Measurements from ENCODE around the gene PPL. TPM values are rescaled to one million over a fixed set of nuclear protein-coding genes. Genes with fewer than 3 reads are reported as not detected.

The PPL gene
- total RNA-seq, 1 experiment from 2014 or later: 28.5 TPM

DNA sequence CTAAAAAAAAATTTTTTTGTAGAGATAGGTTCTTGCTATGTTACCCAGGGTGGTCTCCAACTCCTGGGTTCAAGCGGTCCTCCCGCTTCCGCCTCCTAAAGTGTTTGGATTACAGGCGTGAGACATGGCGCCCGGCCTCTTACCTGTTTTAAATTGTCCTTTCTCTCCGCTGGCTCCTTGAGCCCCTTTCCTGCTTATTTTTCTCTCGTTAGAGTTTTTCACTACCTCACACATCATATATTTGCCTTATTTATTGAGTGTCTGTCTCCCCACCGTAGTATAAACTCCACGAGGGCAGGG is 20.4 kb upstream of the PPL start:
- peaks cover 16% of the 10 kb centered on the region for H3K4me1 Mint-ChIP-seq
- H3K36me3 Mint-ChIP-seq: no peaks in the 10 kb centered on the region
- H3K9me3 Mint-ChIP-seq: no peaks in the 10 kb centered on the region
- ChIA-PET CTCF (interaction anchor here (0.7 to 6.0 kb wide), 18 partner anchors 9 to 263 kb away, joined by 3 to 46 read pairs (median 5); partner anchors contain the start of genes ANKS3, DNAAF8 and PPL), POLR2A (interaction anchor here (0.7 to 1.3 kb wide), 6 partner anchors 9 to 223 kb away, joined by 3 to 6 read pairs (median 4); partner anchors contain the start of gene DNAAF8)
- peaks cover 13% of the 10 kb centered on the region for H3K27me3 Mint-ChIP-seq (ENCODE audit: low read depth)
- peak overlapping the region; percentile 89 for H3K4me3 Mint-ChIP-seq
- no peak for DNase-seq (ENCODE audit: low spot score)
- ATAC-seq: no peak
- no peak for TF ChIP-seq ZNF671 (CRISPR knock-in tag; IDR thresholded peaks at IDR 0.05)
- TF ChIP-seq SOX15 (CRISPR knock-in tag; IDR thresholded peaks at IDR 0.05): no peak
- no peak for TF ChIP-seq NFE2L1 (CRISPR knock-in tag; IDR thresholded peaks at IDR 0.05)
- TF ChIP-seq, protein P1, sequence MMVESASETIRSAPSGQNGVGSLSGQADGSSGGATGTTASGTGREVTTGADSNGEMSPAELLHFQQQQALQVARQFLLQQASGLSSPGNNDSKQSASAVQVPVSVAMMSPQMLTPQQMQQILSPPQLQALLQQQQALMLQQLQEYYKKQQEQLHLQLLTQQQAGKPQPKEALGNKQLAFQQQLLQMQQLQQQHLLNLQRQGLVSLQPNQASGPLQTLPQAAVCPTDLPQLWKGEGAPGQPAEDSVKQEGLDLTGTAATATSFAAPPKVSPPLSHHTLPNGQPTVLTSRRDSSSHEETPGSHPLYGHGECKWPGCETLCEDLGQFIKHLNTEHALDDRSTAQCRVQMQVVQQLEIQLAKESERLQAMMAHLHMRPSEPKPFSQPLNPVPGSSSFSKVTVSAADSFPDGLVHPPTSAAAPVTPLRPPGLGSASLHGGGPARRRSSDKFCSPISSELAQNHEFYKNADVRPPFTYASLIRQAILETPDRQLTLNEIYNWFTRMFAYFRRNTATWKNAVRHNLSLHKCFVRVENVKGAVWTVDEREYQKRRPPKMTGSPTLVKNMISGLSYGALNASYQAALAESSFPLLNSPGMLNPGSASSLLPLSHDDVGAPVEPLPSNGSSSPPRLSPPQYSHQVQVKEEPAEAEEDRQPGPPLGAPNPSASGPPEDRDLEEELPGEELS (CRISPR knock-in tag; IDR thresholded peaks at IDR 0.05): no peak
- no peak for TF ChIP-seq OVOL2 (CRISPR knock-in tag; IDR thresholded peaks at IDR 0.05; ENCODE audit: borderline replicate concordance)
- no peak for TF ChIP-seq JAZF1 (CRISPR knock-in tag; IDR thresholded peaks at IDR 0.05)
- no peak for TF ChIP-seq ZNF232 (CRISPR knock-in tag; IDR thresholded peaks at IDR 0.05)
- no peak for TF ChIP-seq PRRX2 (CRISPR knock-in tag; IDR thresholded peaks at IDR 0.05)
- TF ChIP-seq, protein P2, sequence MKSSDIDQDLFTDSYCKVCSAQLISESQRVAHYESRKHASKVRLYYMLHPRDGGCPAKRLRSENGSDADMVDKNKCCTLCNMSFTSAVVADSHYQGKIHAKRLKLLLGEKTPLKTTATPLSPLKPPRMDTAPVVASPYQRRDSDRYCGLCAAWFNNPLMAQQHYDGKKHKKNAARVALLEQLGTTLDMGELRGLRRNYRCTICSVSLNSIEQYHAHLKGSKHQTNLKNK (CRISPR knock-in tag; IDR thresholded peaks at IDR 0.05): no peak
- TF ChIP-seq, protein P3, sequence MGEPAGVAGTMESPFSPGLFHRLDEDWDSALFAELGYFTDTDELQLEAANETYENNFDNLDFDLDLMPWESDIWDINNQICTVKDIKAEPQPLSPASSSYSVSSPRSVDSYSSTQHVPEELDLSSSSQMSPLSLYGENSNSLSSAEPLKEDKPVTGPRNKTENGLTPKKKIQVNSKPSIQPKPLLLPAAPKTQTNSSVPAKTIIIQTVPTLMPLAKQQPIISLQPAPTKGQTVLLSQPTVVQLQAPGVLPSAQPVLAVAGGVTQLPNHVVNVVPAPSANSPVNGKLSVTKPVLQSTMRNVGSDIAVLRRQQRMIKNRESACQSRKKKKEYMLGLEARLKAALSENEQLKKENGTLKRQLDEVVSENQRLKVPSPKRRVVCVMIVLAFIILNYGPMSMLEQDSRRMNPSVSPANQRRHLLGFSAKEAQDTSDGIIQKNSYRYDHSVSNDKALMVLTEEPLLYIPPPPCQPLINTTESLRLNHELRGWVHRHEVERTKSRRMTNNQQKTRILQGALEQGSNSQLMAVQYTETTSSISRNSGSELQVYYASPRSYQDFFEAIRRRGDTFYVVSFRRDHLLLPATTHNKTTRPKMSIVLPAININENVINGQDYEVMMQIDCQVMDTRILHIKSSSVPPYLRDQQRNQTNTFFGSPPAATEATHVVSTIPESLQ (CRISPR knock-in tag; IDR thresholded peaks at IDR 0.05): no peak
- peak overlapping the region; percentile 87; the same call in 1 of the 2 replicates for H3K27ac Mint-ChIP-seq

DNA sequence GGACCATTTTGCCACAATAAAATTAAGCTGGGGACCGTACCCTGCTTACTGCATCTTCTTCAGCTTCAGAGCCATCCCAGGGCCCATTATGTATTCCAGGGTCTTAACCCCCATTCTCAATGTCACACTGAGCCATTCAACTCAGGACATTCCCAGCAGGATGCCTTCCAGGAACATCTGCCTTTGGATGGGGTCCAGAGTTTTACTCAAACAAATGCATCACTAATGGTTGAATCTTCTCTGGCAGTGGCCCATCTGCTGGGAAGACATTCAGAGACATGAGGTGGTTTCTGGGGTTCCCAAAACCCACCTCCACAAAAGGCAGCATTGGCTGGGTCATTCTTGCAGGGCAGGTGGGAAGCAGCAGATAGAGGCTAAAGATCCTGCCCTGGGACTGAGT is 17.8 kb upstream of the PPL start:
- H3K36me3 Mint-ChIP-seq: no peaks in the 10 kb centered on the region
- ChIA-PET CTCF (interaction anchor here (1.4 to 1.5 kb wide), 2 partner anchors 19 to 88 kb away, joined by 5 to 6 read pairs; no protein-coding TSS in a partner anchor), POLR2A (no interaction called here)
- no peak overlapping the region for H3K27ac Mint-ChIP-seq
- H3K27me3 Mint-ChIP-seq (ENCODE audit: low read depth): peaks cover 10% of the 10 kb centered on the region
- peaks cover 16% of the 10 kb centered on the region for H3K4me1 Mint-ChIP-seq
- no peak overlapping the region for H3K4me3 Mint-ChIP-seq
- DNase-seq (ENCODE audit: low spot score) (no peak), ATAC-seq (no peak)
- no peaks in the 10 kb centered on the region for H3K9me3 Mint-ChIP-seq
- TF ChIP-seq CREB1 (CRISPR knock-in tag; IDR thresholded peaks at IDR 0.05) (no peak), ZNF317 (CRISPR knock-in tag; IDR thresholded peaks at IDR 0.05; ENCODE audit: borderline replicate concordance, low read depth) (no peak), NFATC4 (CRISPR knock-in tag; IDR thresholded peaks at IDR 0.05) (no peak), KAT7 (CRISPR knock-in tag; IDR thresholded peaks at IDR 0.05; ENCODE audit: borderline replicate concordance) (no peak), FOXP1 (CRISPR knock-in tag; IDR thresholded peaks at IDR 0.05; ENCODE audit: borderline replicate concordance) (no peak), ZNF263 (CRISPR knock-in tag; IDR thresholded peaks at IDR 0.05; ENCODE audit: low read depth) (no peak), GTF2I (CRISPR knock-in tag; conservative IDR thresholded peaks at IDR 0.05) (no peak), SP1 (CRISPR knock-in tag; conservative IDR thresholded peaks at IDR 0.05) (no peak), MYBL2 (CRISPR knock-in tag; IDR thresholded peaks at IDR 0.05) (no peak)
- TF ChIP-seq, protein P4, sequence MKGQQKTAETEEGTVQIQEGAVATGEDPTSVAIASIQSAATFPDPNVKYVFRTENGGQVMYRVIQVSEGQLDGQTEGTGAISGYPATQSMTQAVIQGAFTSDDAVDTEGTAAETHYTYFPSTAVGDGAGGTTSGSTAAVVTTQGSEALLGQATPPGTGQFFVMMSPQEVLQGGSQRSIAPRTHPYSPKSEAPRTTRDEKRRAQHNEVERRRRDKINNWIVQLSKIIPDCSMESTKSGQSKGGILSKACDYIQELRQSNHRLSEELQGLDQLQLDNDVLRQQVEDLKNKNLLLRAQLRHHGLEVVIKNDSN (CRISPR knock-in tag; IDR thresholded peaks at IDR 0.05): no peak
- TF ChIP-seq, protein P5, sequence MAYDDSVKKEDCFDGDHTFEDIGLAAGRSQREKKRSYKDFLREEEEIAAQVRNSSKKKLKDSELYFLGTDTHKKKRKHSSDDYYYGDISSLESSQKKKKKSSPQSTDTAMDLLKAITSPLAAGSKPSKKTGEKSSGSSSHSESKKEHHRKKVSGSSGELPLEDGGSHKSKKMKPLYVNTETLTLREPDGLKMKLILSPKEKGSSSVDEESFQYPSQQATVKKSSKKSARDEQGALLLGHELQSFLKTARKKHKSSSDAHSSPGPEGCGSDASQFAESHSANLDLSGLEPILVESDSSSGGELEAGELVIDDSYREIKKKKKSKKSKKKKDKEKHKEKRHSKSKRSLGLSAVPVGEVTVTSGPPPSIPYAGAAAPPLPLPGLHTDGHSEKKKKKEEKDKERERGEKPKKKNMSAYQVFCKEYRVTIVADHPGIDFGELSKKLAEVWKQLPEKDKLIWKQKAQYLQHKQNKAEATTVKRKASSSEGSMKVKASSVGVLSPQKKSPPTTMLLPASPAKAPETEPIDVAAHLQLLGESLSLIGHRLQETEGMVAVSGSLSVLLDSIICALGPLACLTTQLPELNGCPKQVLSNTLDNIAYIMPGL (CRISPR knock-in tag; IDR thresholded peaks at IDR 0.05): no peak
- TF ChIP-seq, protein P3 (CRISPR knock-in tag; IDR thresholded peaks at IDR 0.05): no peak
- TF ChIP-seq, protein P6, sequence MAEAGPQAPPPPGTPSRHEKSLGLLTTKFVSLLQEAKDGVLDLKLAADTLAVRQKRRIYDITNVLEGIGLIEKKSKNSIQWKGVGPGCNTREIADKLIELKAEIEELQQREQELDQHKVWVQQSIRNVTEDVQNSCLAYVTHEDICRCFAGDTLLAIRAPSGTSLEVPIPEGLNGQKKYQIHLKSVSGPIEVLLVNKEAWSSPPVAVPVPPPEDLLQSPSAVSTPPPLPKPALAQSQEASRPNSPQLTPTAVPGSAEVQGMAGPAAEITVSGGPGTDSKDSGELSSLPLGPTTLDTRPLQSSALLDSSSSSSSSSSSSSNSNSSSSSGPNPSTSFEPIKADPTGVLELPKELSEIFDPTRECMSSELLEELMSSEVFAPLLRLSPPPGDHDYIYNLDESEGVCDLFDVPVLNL (CRISPR knock-in tag; IDR thresholded peaks at IDR 0.05; ENCODE audit: borderline replicate concordance, low read depth): no peak
- TF ChIP-seq, protein P7, sequence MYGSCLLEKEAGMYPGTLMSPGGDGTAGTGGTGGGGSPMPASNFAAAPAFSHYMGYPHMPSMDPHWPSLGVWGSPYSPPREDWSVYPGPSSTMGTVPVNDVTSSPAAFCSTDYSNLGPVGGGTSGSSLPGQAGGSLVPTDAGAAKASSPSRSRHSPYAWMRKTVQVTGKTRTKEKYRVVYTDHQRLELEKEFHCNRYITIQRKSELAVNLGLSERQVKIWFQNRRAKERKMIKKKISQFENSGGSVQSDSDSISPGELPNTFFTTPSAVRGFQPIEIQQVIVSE (CRISPR knock-in tag; IDR thresholded peaks at IDR 0.05; ENCODE audit: borderline replicate concordance): no peak
